Ovary (tissue), 9 donors: ENCODE results near the gene GRID1. TPM values are rescaled to one million over a fixed set of nuclear protein-coding genes. Genes with fewer than 3 reads are reported as not detected.

Source experiments
- DNase-seq, 5 donors: peaks; one replicate each; pipeline ENCODE4 v3.0.0-alpha.2; 2019 to 2020
- H3K27ac ChIP-seq, 2 donors: fragments of 200-600 bp; one replicate each; pipeline versions ENCODE4 v1.5.1 to v1.8.0; 2019 to 2022
- H3K27me3 ChIP-seq: fragments of 200-600 bp; one replicate; pipeline ENCODE4 v1.8.0; 2022
- H3K36me3 ChIP-seq: fragments of 200-600 bp; sonication (generic); one replicate; pipeline ENCODE4 v1.5.1; 2019
- H3K4me1 ChIP-seq: one replicate; pipeline ENCODE4 v1.8.1; 2013; ENCODE audit warnings: mild to moderate bottlenecking, moderate library complexity; ENCODE audit not compliant: insufficient read depth
- H3K4me3 ChIP-seq: fragments of 200-600 bp; sonication (generic); one replicate; pipeline ENCODE4 v1.5.1; 2017
- H3K9me3 ChIP-seq, 2 donors: fragments of 200-600 bp in 1 of 2; sonication (generic) in 1 of 2; one replicate each; pipeline versions ENCODE4 v1.5.1 to v1.8.1; 2013 to 2019; ENCODE audit warnings: mild to moderate bottlenecking in 1 of 2, moderate library complexity in 1 of 2
- EP300 ChIP-seq: sonication (generic); formaldehyde crosslinking; IDR thresholded peaks from one replicate; pipeline ENCODE4 v1.6.1; 2017; ENCODE audit warnings: antibody characterized with exemption
- POLR2A ChIP-seq: fragments of 450-650 bp; IDR thresholded peaks from one replicate; pipeline ENCODE4 v1.6.1; 2017; ENCODE audit warnings: antibody characterized with exemption, mild to moderate bottlenecking, moderate library complexity
- WGBS, 3 donors: extraction: QIAGEN DNeasy Blood & Tissue Kit in 1 of 3; methylation state at CpG; one replicate each; pipeline versions ENCODE4 v1.1.5 to v1.1.7; 2013 to 2017; 5-methylcytosine and 5-hydroxymethylcytosine counted together
- intact Hi-C, 4 donors: fragments of 100-400 bp; cut with DNase I; formaldehyde crosslinking; loops; one replicate each; pipeline versions ENCODE4 v1.11.0 to v1.15.1; 2022 to 2023
- polyA plus RNA-seq, 2 donors: library from polyadenylated mRNA; stranded (reverse); fragments of 200-250 nt in 1 of 2; fragments of 350-450 nt in 1 of 2; fragmentation: Illumina TruSeq in 1 of 2; extraction: RNeasy Lipid Tissue Mini Kit (QIAGEN cat#74804) in 1 of 2; gene quantifications; one replicate each; pipeline ENCODE4 v1.2.3, GENCODE V29; 2013 to 2014
- total RNA-seq, 7 donors: library from RNA; depleted of rRNA in 2 of 7; stranded (reverse); fragments of >200 nt in 2 of 7; fragmentation: NEBNext Ultra II Directional in 3 of 7; extraction: Animal tissue kit (Norgen Biotek cat#: 25700) in 3 of 7; gene quantifications; one replicate each; pipeline versions ENCODE4 v1.1.0 to v1.2.4, GENCODE V29; 2016 to 2023
- TF ChIP-seq, protein P1 (sequence below), 3 donors: fragments of 450-650 bp in 2 of 3; fragments of 200-600 bp in 1 of 3; IDR thresholded peaks; one replicate each; pipeline versions ENCODE4 v1.5.1 to v1.8.0; 2016 to 2022; ENCODE audit warnings: antibody characterized with exemption in 3 of 3, mild to moderate bottlenecking in 1 of 3
- donor health status: DM: no; HTN: no; CAD: no; lungs with moderate emphysema.
- donor health status: DM: no; HTN: no; CAD: no.
- donor health status: Bipolar disorder and iron deficiency.
- donor health status: DM: yes; HTN: yes; CAD: no.
- donor health status: DM: no; HTN: no; CAD: no.
- donor health status: DM: yes; HTN: yes; CAD: no.

GRID1 gene
- total and polyA plus RNA-seq, 9 donors, result 0.57 to 6.2 (median 1.8) TPM

- WGBS, 3 donors, result 65 to 67% (median 66%) methylated on average over 5 of the region's 5 CpGs
- Histone ChIP-seq H3K36me3 (no peaks in the 10 kb centered on the region), H3K27ac (no peak overlapping the region), H3K4me3 (no peak overlapping the region), H3K9me3 (no peaks in the 10 kb centered on the region), H3K27me3 (no peaks in the 10 kb centered on the region), H3K4me1 (no peaks in the 10 kb centered on the region)
- intact Hi-C loops, result loop anchor here in 1 of 4 donors (5.0 kb wide), 1 partner anchor 1390 kb away; no protein-coding TSS in a partner anchor
- no peak for DNase-seq
- TF ChIP-seq EP300, result no peak
- TF ChIP-seq, protein P1, sequence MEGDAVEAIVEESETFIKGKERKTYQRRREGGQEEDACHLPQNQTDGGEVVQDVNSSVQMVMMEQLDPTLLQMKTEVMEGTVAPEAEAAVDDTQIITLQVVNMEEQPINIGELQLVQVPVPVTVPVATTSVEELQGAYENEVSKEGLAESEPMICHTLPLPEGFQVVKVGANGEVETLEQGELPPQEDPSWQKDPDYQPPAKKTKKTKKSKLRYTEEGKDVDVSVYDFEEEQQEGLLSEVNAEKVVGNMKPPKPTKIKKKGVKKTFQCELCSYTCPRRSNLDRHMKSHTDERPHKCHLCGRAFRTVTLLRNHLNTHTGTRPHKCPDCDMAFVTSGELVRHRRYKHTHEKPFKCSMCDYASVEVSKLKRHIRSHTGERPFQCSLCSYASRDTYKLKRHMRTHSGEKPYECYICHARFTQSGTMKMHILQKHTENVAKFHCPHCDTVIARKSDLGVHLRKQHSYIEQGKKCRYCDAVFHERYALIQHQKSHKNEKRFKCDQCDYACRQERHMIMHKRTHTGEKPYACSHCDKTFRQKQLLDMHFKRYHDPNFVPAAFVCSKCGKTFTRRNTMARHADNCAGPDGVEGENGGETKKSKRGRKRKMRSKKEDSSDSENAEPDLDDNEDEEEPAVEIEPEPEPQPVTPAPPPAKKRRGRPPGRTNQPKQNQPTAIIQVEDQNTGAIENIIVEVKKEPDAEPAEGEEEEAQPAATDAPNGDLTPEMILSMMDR (IDR thresholded peaks at IDR 0.05), result no peak
These were observed 718.9 kb downstream of the GRID1 start for GRCh38 chr10:85647741-85648140.

- H3K9me3 ChIP-seq, result no peaks in the 10 kb centered on the region
- no peak overlapping the region for H3K27ac ChIP-seq
- no peaks in the 10 kb centered on the region for H3K4me1 ChIP-seq
- no peak for TF ChIP-seq EP300
- TF ChIP-seq, protein P1 (IDR thresholded peaks at IDR 0.05), result no peak
- TF ChIP-seq POLR2A, result no peak
- H3K36me3 ChIP-seq, result no peaks in the 10 kb centered on the region
- no peaks in the 10 kb centered on the region for H3K27me3 ChIP-seq
- no peak for DNase-seq
- intact Hi-C loops, result loop anchor here in 1 of 4 donors (5.0 kb wide), 1 partner anchor 1391 kb away; no protein-coding TSS in a partner anchor
- 73 to 83% (median 80%) methylated on average over 7 of the region's 7 CpGs for WGBS, 3 donors
- H3K4me3 ChIP-seq, result no peak overlapping the region
These were observed 720.5 kb downstream of the GRID1 start for GRCh38 chr10:85645926-85646711.

DNA sequence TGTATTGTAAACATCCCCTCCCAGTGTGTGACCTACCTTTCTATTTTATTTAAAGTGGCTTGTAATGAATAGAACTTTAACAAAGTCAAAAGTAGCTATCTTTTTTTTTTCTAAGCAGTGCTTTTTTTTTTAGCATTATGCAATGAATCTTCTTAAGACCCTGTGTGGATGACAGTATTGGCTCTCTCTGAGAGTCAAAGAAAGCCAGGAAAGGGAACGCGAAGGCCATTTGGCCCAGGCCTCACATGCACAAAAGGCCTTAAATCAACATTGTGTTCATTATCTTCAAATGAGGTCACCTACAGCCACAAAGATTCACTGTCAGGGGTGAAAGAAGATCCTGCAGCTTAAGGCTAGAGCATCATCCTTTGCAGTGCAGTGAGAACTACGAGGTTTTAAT is 721.5 kb downstream of the GRID1 start:
- intact Hi-C loops, result loop anchor here in 1 of 4 donors (5.0 kb wide), 1 partner anchor 1392 kb away; no protein-coding TSS in a partner anchor
- 27 to 37% (median 34%) methylated on average over 3 of the region's 3 CpGs for WGBS, 3 donors
- Histone ChIP-seq H3K4me3 (no peak overlapping the region), H3K27ac (no peak overlapping the region), H3K27me3 (no peaks in the 10 kb centered on the region), H3K36me3 (no peaks in the 10 kb centered on the region), H3K9me3 (no peaks in the 10 kb centered on the region), H3K4me1 (no peaks in the 10 kb centered on the region)
- TF ChIP-seq EP300 (no peak), POLR2A (no peak)
- TF ChIP-seq, protein P1 (IDR thresholded peaks at IDR 0.05), result no peak
- no peak for DNase-seq

DNA sequence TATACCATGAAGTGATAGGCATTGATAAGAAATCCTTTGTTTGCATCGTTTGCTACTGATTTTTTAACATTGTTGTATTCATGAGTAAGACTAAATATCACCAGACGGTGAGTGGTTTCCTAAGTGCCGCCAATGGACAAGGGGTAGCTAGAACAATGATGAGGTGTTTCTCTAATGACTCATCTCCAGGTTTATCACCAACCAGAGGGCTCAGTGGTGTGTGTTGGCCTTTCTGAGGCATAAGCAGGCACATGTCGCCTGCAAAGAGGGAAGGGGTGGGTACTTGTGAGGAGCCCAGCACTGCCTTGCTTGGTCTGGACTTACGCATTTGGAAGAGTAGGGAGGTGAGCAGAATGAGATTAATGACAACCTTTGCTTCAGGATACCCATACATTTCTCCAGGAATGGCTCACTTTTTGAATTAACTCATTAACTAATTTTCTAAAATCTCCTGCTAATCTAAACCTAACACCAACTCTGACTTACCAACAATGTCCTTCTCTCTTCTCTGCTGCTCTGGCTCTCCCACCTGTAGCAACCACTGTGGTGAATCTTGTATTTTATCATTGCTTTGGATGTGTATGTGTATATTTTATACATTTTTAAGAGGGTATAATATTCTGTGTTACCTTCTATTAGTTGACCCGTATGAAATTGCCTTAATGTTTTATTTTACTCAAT is 722.6 kb downstream of the GRID1 start:
- no peak for DNase-seq
- TF ChIP-seq EP300 (no peak), POLR2A (no peak)
- TF ChIP-seq, protein P1 (IDR thresholded peaks at IDR 0.05), result no peak
- Histone ChIP-seq H3K4me1 (no peaks in the 10 kb centered on the region), H3K36me3 (no peaks in the 10 kb centered on the region), H3K4me3 (no peak overlapping the region), H3K27ac (no peak overlapping the region), H3K27me3 (no peaks in the 10 kb centered on the region), H3K9me3 (no peaks in the 10 kb centered on the region)
- intact Hi-C loops, result no loop called here
- WGBS, 3 donors, result 82 to 88% (median 84%) methylated on average over 6 of the region's 6 CpGs
